Measurements from ENCODE around the gene TNS3.

- TF ChIP-seq JUNB (CRISPR knock-in tag; conservative IDR thresholded peaks at IDR 0.05) (no peak), CBX3 (IDR thresholded peaks at IDR 0.05; ENCODE audit: borderline replicate concordance in 1 of 2, low read length in 2 of 2) (no peak), SP1 (CRISPR knock-in tag; IDR thresholded peaks at IDR 0.05) (no peak), MAX (CRISPR knock-in tag; IDR thresholded peaks at IDR 0.05) (no peak), CBX5 (IDR thresholded peaks at IDR 0.05; ENCODE audit: borderline replicate concordance, low read depth) (no peak), ARID3A (IDR thresholded peaks at IDR 0.05; ENCODE audit: borderline replicate concordance, low read depth, low read length) (no peak), CTCF (IDR thresholded peaks at IDR 0.05 in 2 of 3, conservative IDR thresholded peaks at IDR 0.05 in 1 of 3; ENCODE audit: insufficient read depth in 2 of 3, low read depth in 1 of 3, low read length in 3 of 3) (no peak), EP300 (IDR thresholded peaks at IDR 0.05; ENCODE audit: low read length) (no peak), PKNOX1 (IDR thresholded peaks at IDR 0.05) (no peak), FOS (IDR thresholded peaks at IDR 0.05; ENCODE audit: extremely low read depth, insufficient read length) (no peak)
Observed at GRCh38 chr7:47313564-47313963, 268.3 kb downstream of the TNS3 start.
